Body of pancreas (tissue), 4 donors: ENCODE measurements around the gene DENND2D.

Experiments
- POLR2A ChIP-seq, 3 donors: fragments of 450-650 bp; IDR thresholded peaks; one replicate each; pipeline ENCODE4 v1.6.1; 2016; ENCODE audit warnings: antibody characterized with exemption in 3 of 3, mild to moderate bottlenecking in 2 of 3
- TF ChIP-seq, protein P1 (sequence below), 7 experiments: fragments of 450-650 bp in 4 of 7; fragments of 200-600 bp in 3 of 7; sonication (generic) in 3 of 7; IDR thresholded peaks; one replicate each; pipeline ENCODE4 v1.5.1; 2016 to 2019; ENCODE audit warnings: antibody characterized with exemption in 7 of 7

GRCh38 chr1:111247125-111247838 lies 46.8 kb upstream of the DENND2D start:
- TF ChIP-seq, protein P1, sequence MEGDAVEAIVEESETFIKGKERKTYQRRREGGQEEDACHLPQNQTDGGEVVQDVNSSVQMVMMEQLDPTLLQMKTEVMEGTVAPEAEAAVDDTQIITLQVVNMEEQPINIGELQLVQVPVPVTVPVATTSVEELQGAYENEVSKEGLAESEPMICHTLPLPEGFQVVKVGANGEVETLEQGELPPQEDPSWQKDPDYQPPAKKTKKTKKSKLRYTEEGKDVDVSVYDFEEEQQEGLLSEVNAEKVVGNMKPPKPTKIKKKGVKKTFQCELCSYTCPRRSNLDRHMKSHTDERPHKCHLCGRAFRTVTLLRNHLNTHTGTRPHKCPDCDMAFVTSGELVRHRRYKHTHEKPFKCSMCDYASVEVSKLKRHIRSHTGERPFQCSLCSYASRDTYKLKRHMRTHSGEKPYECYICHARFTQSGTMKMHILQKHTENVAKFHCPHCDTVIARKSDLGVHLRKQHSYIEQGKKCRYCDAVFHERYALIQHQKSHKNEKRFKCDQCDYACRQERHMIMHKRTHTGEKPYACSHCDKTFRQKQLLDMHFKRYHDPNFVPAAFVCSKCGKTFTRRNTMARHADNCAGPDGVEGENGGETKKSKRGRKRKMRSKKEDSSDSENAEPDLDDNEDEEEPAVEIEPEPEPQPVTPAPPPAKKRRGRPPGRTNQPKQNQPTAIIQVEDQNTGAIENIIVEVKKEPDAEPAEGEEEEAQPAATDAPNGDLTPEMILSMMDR (IDR thresholded peaks at IDR 0.05) = no peak
- no peak for TF ChIP-seq POLR2A (IDR thresholded peaks at IDR 0.05)
